C4-2B (cell line): ENCODE data around the gene TNNT2.

ENCODE experiments used
- ZFX ChIP-seq: fragments of 450-650 bp; IDR thresholded peaks from 2 replicates; pipeline ENCODE4 v1.6.1; 2017
- TF ChIP-seq, protein P1 (sequence below): fragments of 450-650 bp; conservative IDR thresholded peaks from 2 replicates; pipeline ENCODE4 v1.5.1; 2017; ENCODE audit warnings: mild to moderate bottlenecking

DNA sequence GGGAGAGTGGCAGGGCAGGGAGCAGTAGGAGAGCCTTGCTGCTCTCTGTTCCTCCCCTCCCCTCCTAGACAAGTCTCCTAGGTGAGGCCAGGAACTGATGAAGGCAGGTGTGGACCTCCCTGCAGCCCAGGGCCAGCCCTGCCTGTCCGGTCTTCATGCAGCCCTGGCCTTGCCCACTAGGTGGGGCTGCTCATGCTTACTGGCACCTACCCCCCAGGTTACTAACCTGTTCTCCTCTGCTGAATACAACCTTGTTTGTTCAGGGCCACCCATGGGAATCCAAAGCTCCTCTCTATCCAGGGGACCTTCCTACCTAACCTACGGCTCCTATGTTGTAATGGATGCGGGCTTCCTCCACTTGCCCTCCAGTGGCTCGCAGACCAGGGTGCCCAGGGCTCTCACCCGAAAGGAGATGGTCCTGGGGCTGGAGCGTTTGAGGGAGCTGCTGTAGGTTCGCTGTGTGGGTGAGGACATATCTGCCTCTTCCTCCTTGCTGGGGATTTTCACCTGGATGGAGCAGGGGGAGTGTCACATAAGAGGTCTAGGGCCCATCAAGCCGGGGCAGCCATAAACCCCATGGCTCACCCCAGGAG, 7.9 kb upstream of the TNNT2 start:
- TF ChIP-seq, protein P1, sequence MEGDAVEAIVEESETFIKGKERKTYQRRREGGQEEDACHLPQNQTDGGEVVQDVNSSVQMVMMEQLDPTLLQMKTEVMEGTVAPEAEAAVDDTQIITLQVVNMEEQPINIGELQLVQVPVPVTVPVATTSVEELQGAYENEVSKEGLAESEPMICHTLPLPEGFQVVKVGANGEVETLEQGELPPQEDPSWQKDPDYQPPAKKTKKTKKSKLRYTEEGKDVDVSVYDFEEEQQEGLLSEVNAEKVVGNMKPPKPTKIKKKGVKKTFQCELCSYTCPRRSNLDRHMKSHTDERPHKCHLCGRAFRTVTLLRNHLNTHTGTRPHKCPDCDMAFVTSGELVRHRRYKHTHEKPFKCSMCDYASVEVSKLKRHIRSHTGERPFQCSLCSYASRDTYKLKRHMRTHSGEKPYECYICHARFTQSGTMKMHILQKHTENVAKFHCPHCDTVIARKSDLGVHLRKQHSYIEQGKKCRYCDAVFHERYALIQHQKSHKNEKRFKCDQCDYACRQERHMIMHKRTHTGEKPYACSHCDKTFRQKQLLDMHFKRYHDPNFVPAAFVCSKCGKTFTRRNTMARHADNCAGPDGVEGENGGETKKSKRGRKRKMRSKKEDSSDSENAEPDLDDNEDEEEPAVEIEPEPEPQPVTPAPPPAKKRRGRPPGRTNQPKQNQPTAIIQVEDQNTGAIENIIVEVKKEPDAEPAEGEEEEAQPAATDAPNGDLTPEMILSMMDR = peak; percentile 96
- TF ChIP-seq ZFX = no peak
